NT2/D1 (cell line): ENCODE measurements around the gene LRMDA.

Source experiments
- SUZ12 ChIP-seq: IDR thresholded peaks from 2 replicates; pipeline ENCODE4 v1.6.1; 2011; ENCODE audit not compliant: insufficient read length, insufficient read depth; ENCODE audit errors: extremely low read depth
- YY1 ChIP-seq: IDR thresholded peaks from 2 replicates; pipeline ENCODE4 v1.6.1; 2011; ENCODE audit not compliant: insufficient read length, insufficient read depth

GRCh38 chr10:76388321-76389023 lies 957.0 kb downstream of the LRMDA start:
- TF ChIP-seq SUZ12 (no peak), YY1 (no peak)
